Neuron (in vitro differentiated cells): Measurements from ENCODE around the gene ZNF488.

Experiments
- H2AFZ ChIP-seq: one replicate; pipeline ENCODE4 v1.6.1; 2013; ENCODE audit warnings: low read depth, mild to moderate bottlenecking, inconsistent platforms, low read length, moderate library complexity
- H3K27me3 ChIP-seq: one replicate; pipeline ENCODE4 v1.6.1; 2013; ENCODE audit warnings: low read length; ENCODE audit not compliant: insufficient read depth
- H3K36me3 ChIP-seq: one replicate; pipeline ENCODE4 v1.6.1; 2013; ENCODE audit warnings: low read length; ENCODE audit not compliant: insufficient read depth
- H3K4me1 ChIP-seq: one replicate; pipeline ENCODE4 v1.6.1; 2013; ENCODE audit warnings: low read length; ENCODE audit not compliant: insufficient read depth
- H3K4me3 ChIP-seq: 2 replicates; pipeline ENCODE4 v1.5.1; 2013; ENCODE audit warnings: mild to moderate bottlenecking, low read length, moderate library complexity
- H3K9me3 ChIP-seq: one replicate; pipeline ENCODE4 v1.6.1; 2013; ENCODE audit warnings: low read length

Gene ZNF488

GRCh38 chr10:47405857-47406547, 21.9 kb upstream of the ZNF488 start:
- no peaks in the 10 kb centered on the region for H3K27me3 ChIP-seq
- H3K4me3 ChIP-seq = no peak overlapping the region
- H3K36me3 ChIP-seq = no peaks in the 10 kb centered on the region
- H3K4me1 ChIP-seq = peaks cover 19% of the 10 kb centered on the region
- H2AFZ ChIP-seq = no peak overlapping the region
- H3K9me3 ChIP-seq = no peaks in the 10 kb centered on the region

DNA sequence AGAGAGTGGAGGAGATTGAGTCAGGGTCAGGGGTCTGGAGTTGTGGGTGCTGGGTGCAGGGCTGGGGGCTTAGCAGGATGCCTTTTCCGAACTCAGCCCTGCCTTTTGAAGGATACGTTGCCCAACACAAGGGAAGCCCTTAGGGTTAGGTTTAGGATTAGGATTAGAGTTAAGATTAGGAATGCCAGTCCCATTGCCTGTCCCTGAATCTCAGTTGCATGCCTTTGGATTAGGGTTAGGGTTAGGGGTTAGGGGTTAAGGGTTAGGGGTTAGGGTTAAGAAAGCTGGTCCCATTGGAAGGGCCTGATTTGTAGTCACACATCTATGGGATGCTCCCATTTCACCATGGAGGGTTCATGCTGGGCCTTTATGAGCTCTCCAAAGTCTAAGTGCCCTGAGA, 20.8 kb upstream of the ZNF488 start:
- Histone ChIP-seq H3K27me3 (no peaks in the 10 kb centered on the region), H3K4me1 (peaks cover 19% of the 10 kb centered on the region), H3K36me3 (no peaks in the 10 kb centered on the region), H2AFZ (no peak overlapping the region), H3K9me3 (no peaks in the 10 kb centered on the region), H3K4me3 (no peak overlapping the region)

- Histone ChIP-seq H3K4me1 (peaks cover 19% of the 10 kb centered on the region), H2AFZ (no peak overlapping the region), H3K36me3 (no peaks in the 10 kb centered on the region), H3K9me3 (no peaks in the 10 kb centered on the region), H3K27me3 (no peaks in the 10 kb centered on the region), H3K4me3 (no peak overlapping the region)
Observed at GRCh38 chr10:47404446-47404845, 20.4 kb upstream of the ZNF488 start.

GRCh38 chr10:47403446-47404318, 19.6 kb upstream of the ZNF488 start:
- no peaks in the 10 kb centered on the region for H3K27me3 ChIP-seq
- no peaks in the 10 kb centered on the region for H3K36me3 ChIP-seq
- H3K4me1 ChIP-seq = peaks cover 16% of the 10 kb centered on the region

GRCh38 chr10:47402641-47403301, 18.7 kb upstream of the ZNF488 start:
- no peak overlapping the region for H2AFZ ChIP-seq
- no peaks in the 10 kb centered on the region for H3K27me3 ChIP-seq
- peaks cover 16% of the 10 kb centered on the region for H3K4me1 ChIP-seq
- H3K4me3 ChIP-seq = no peak overlapping the region
- H3K36me3 ChIP-seq = no peaks in the 10 kb centered on the region
- no peaks in the 10 kb centered on the region for H3K9me3 ChIP-seq

More at GRCh38 chr10:47403446-47404318, 19.6 kb upstream of the ZNF488 start:
- no peak overlapping the region for H2AFZ ChIP-seq
- no peak overlapping the region for H3K4me3 ChIP-seq
- no peaks in the 10 kb centered on the region for H3K9me3 ChIP-seq

GRCh38 chr10:47401874-47402640, 18.0 kb upstream of the ZNF488 start:
- Histone ChIP-seq H3K4me1 (peaks cover 16% of the 10 kb centered on the region), H3K4me3 (no peak overlapping the region), H2AFZ (no peak overlapping the region), H3K9me3 (no peaks in the 10 kb centered on the region), H3K27me3 (no peaks in the 10 kb centered on the region), H3K36me3 (no peaks in the 10 kb centered on the region)

DNA sequence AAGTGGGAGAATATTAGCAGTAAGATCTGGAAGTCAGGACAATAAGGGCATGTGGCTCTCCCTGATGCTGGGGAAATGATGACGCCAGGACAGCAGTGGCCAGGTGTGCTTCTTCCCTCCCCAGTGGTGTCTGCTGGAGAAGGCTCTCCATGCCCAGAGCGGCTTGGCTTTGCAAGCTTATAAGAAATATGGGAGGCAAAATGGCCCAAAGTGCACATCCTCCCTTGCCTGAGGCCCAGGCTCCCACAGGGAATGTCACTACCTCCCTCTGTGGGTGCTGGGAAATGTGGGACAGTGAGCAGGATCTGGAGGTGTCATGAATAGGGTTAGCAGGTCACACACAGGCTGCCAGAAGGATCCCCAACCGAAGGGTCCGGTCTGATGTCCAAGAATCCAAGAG, 17.1 kb upstream of the ZNF488 start:
- no peaks in the 10 kb centered on the region for H3K9me3 ChIP-seq
- H3K27me3 ChIP-seq = no peaks in the 10 kb centered on the region
- H3K4me3 ChIP-seq = no peak overlapping the region
- no peak overlapping the region for H2AFZ ChIP-seq
- H3K4me1 ChIP-seq = peaks cover 17% of the 10 kb centered on the region
- no peaks in the 10 kb centered on the region for H3K36me3 ChIP-seq

DNA sequence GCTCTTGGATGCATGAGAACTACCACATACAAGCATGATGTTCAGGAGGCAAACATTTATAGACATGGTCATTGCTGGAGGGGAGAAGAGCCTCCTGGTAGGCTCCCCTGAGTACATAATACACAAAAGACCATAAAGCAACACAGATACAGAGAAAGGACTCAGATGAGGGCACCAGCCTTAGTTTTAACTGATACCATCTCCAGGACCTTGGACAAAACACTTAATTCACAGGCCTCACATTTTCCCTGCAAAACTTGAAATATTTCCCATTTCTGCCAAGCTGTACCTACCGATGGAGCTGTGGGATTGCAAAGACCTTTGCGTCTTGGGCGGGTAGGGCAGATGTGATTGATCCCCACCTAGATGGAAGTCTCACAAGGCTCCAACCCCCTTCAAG, 16.7 kb upstream of the ZNF488 start:
- no peak overlapping the region for H3K4me3 ChIP-seq
- H3K4me1 ChIP-seq = peaks cover 17% of the 10 kb centered on the region
- no peaks in the 10 kb centered on the region for H3K27me3 ChIP-seq
- H3K36me3 ChIP-seq = no peaks in the 10 kb centered on the region
- no peak overlapping the region for H2AFZ ChIP-seq
- no peaks in the 10 kb centered on the region for H3K9me3 ChIP-seq

- Histone ChIP-seq H3K36me3 (no peaks in the 10 kb centered on the region), H2AFZ (no peak overlapping the region), H3K9me3 (no peaks in the 10 kb centered on the region), H3K27me3 (no peaks in the 10 kb centered on the region), H3K4me3 (no peak overlapping the region), H3K4me1 (peaks cover 17% of the 10 kb centered on the region)
Observed at GRCh38 chr10:47400251-47400650, 16.2 kb upstream of the ZNF488 start.

GRCh38 chr10:47397256-47397655, 13.2 kb upstream of the ZNF488 start:
- peaks cover 6% of the 10 kb centered on the region for H3K4me1 ChIP-seq
- H2AFZ ChIP-seq = no peak overlapping the region
- H3K4me3 ChIP-seq = no peak overlapping the region
- H3K27me3 ChIP-seq = peaks cover 3% of the 10 kb centered on the region
- no peaks in the 10 kb centered on the region for H3K36me3 ChIP-seq
- H3K9me3 ChIP-seq = no peaks in the 10 kb centered on the region

GRCh38 chr10:47396311-47396717, 12.2 kb upstream of the ZNF488 start:
- peaks cover 3% of the 10 kb centered on the region for H3K27me3 ChIP-seq

GRCh38 chr10:47389619-47390018, 5.5 kb upstream of the ZNF488 start:
- Histone ChIP-seq H2AFZ (no peak overlapping the region), H3K4me3 (no peak overlapping the region), H3K36me3 (no peaks in the 10 kb centered on the region), H3K27me3 (peaks cover 3% of the 10 kb centered on the region), H3K9me3 (no peaks in the 10 kb centered on the region), H3K4me1 (peaks cover 2% of the 10 kb centered on the region)

More at GRCh38 chr10:47396311-47396717, 12.2 kb upstream of the ZNF488 start:
- H3K36me3 ChIP-seq = no peaks in the 10 kb centered on the region
- H2AFZ ChIP-seq = no peak overlapping the region
- H3K9me3 ChIP-seq = no peaks in the 10 kb centered on the region
- H3K4me1 ChIP-seq = peaks cover 2% of the 10 kb centered on the region
- no peak overlapping the region for H3K4me3 ChIP-seq
